ENCODE results near the gene FAM76B.

Gene FAM76B

GRCh38 chr11:95728790-95729189 lies 60.8 kb downstream of the FAM76B start:
- no peak for DNase-seq

- no peak for DNase-seq
Observed at GRCh38 chr11:95728094-95728493, 61.5 kb downstream of the FAM76B start.

GRCh38 chr11:95727620-95728019 lies 62.0 kb downstream of the FAM76B start:
- no peak for DNase-seq

- DNase-seq, result no peak
Observed at GRCh38 chr11:95727111-95727510, 62.5 kb downstream of the FAM76B start.

GRCh38 chr11:95725196-95725595 lies 64.4 kb downstream of the FAM76B start:
- no peak for DNase-seq

GRCh38 chr11:95723361-95723942 lies 66.1 kb downstream of the FAM76B start:
- DNase-seq, result no peak

GRCh38 chr11:95720195-95720594 lies 69.4 kb downstream of the FAM76B start:
- DNase-seq, result no peak

Data from activated CD4-positive, alpha-beta T cell treated with anti-CD3 and anti-CD28 coated beads, Interleukin-2, amount 50 U/mL, for 4 hours (primary cell).